Caco-2 (cell line): Measurements from ENCODE around the gene JPH3. TPM values are rescaled to one million over a fixed set of nuclear protein-coding genes. Genes with fewer than 3 reads are reported as not detected.

Source experiments
- BruUV-seq: library from RNA; stranded (reverse); fragments of 400-500 nt; replicated peaks from 2 replicates; lab custom pipeline; 2021; lab: Mats Ljungman, UMichigan
- CTCF ChIA-PET: fragments of 300-600 bp; sonication (Branson Sonifier 250); formaldehyde crosslinking; loops from one replicate; lab custom pipeline; 2022; ENCODE audit warnings: antibody characterized with exemption; lab: Charles Lee
- POLR2A ChIA-PET: fragments of 300-600 bp; sonication (Branson Sonifier 250); formaldehyde crosslinking; loops from one replicate; lab custom pipeline; 2022; ENCODE audit warnings: antibody characterized with exemption; lab: Charles Lee
- DNase-seq, 2 experiments: peaks; one replicate each; pipeline versions ENCODE4 v3.0.0 to v3.0.0-alpha.2; 2020 to 2022
- H3K27me3 ChIP-seq: replicated peaks from 2 replicates; pipeline ENCODE4 v1.6.0; 2011; ENCODE audit warnings: low read length; ENCODE audit not compliant: control insufficient read depth, insufficient read depth
- H3K36me3 ChIP-seq: 2 replicates; pipeline ENCODE4 v1.5.1; 2011; ENCODE audit warnings: low read length; ENCODE audit not compliant: control insufficient read depth, insufficient read depth
- H3K4me1 ChIP-seq: fragments of 250-450 bp; sonication (Bioruptor Pico); 2 replicates; pipeline ENCODE4 v1.5.1; 2020; ENCODE audit warnings: mild to moderate bottlenecking
- H3K4me3 ChIP-seq: 2 replicates; pipeline ENCODE4 v1.5.1; 2011; ENCODE audit warnings: low read depth, mild to moderate bottlenecking, control low read depth, low read length
- H3K9me3 ChIP-seq: fragments of 250-450 bp; sonication (Bioruptor Pico); 2 replicates; pipeline ENCODE4 v1.5.1; 2020; ENCODE audit warnings: mild to moderate bottlenecking, moderate library complexity
- H3K27ac Mint-ChIP-seq: one replicate; pipeline ENCODE4 v1.8.0; 2022; ENCODE audit warnings: mixed read lengths; ENCODE audit not compliant: unreplicated experiment
- H3K27me3 Mint-ChIP-seq: one replicate; pipeline ENCODE4 v1.8.0; 2022; ENCODE audit warnings: mixed read lengths; ENCODE audit not compliant: insufficient read depth, unreplicated experiment
- H3K36me3 Mint-ChIP-seq: one replicate; pipeline ENCODE4 v1.8.0; 2022; ENCODE audit warnings: mild to moderate bottlenecking, mixed read lengths; ENCODE audit not compliant: insufficient read depth, unreplicated experiment
- H3K4me1 Mint-ChIP-seq: one replicate; pipeline ENCODE4 v1.8.0; 2022; ENCODE audit warnings: low read depth, mixed read lengths; ENCODE audit not compliant: unreplicated experiment
- H3K4me3 Mint-ChIP-seq: one replicate; pipeline ENCODE4 v1.8.0; 2022; ENCODE audit warnings: mild to moderate bottlenecking, moderate library complexity, mixed read lengths; ENCODE audit not compliant: unreplicated experiment
- H3K9me3 Mint-ChIP-seq: one replicate; pipeline ENCODE4 v1.8.0; 2022; ENCODE audit warnings: mixed read lengths; ENCODE audit not compliant: unreplicated experiment
- intact Hi-C: fragments of 100-400 bp; cut with micrococcal nuclease; formaldehyde crosslinking; loops from one replicate; pipeline ENCODE4 v1.10.0; 2022; ENCODE audit not compliant: unreplicated experiment
- total RNA-seq: library from RNA; stranded (reverse); gene quantifications from 2 replicates; pipeline ENCODE4 v1.2.3, GENCODE V29; 2022
- TF ChIP-seq, protein P1 (sequence below), 2 experiments: fragments of 200-600 bp in 1 of 2; IDR thresholded peaks; 1 replicate in 1 of 2; 2 replicates in 1 of 2; pipeline versions ENCODE4 v1.5.1 to v1.8.0; 2011 to 2022; ENCODE audit warnings: antibody characterized with exemption in 1 of 2, control low read depth in 1 of 2, inconsistent platforms in 1 of 2, low read depth in 1 of 2, low read length in 1 of 2, mild to moderate bottlenecking in 1 of 2, moderate library complexity in 1 of 2; ENCODE audit not compliant: insufficient read depth in 1 of 2, severe bottlenecking in 1 of 2, unreplicated experiment in 1 of 2

The JPH3 gene
- total RNA-seq, 1 experiment from 2014 or later: 4.8 TPM

DNA sequence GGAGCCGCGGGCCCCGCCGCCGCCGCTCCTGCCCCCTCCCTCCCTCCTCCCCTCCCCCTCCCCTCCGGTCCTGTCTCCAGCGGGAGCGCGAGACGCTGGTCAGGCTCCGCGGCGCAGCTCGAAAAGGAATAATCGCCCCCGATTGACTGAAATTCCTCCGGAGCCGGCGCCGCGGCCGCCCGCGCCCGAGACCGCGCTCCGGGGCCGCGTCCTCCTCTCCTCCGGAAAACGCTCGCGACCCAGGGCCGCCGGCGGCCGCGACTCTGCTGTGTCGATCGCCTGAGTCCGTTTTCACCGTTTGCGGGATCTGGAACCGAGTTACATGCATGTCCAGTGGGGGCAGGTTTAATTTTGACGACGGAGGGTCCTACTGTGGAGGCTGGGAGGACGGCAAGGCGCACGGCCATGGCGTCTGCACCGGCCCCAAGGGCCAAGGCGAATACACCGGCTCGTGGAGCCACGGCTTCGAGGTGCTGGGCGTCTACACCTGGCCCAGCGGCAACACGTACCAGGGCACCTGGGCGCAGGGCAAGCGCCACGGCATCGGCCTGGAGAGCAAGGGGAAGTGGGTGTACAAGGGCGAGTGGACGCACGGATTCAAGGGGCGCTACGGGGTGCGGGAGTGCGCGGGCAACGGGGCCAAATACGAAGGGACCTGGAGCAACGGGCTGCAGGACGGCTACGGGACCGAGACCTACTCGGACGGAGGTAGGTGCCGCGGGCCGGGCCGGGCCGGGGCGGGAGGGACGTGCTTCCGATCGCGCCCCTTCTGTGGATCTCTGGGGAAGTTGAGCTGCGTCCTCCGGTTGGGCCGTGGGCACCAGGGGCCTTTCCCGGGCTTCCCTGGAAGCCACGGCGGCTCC lies 744 bp downstream of the JPH3 start:
- Histone ChIP-seq H3K4me3 (peak overlapping the region; percentile 60), H3K4me1 (peaks cover 8% of the 10 kb centered on the region), H3K36me3 (no peaks in the 10 kb centered on the region), H3K27me3 (peaks cover 11% of the 10 kb centered on the region), H3K9me3 (no peaks in the 10 kb centered on the region)
- POLR2A ChIA-PET: interaction anchor here (0.5 kb wide), 1 partner anchor 198 kb away, joined by 3 read pairs; no protein-coding TSS in a partner anchor
- Mint-ChIP-seq H3K36me3 (no peaks in the 10 kb centered on the region), H3K27ac (no peak overlapping the region), H3K9me3 (no peaks in the 10 kb centered on the region), H3K4me3 (peak overlapping the region; percentile 77), H3K4me1 (peaks cover 5% of the 10 kb centered on the region), H3K27me3 (peaks cover 22% of the 10 kb centered on the region)
- CTCF ChIA-PET: interaction anchor here (0.7 to 1.4 kb wide), 2 partner anchors 14 to 1293 kb away, joined by 3 to 5 read pairs; no protein-coding TSS in a partner anchor
- peak in 1 of 2 experiments; percentile 24 for DNase-seq
- intact Hi-C loops: no loop called here
- no TSS peak for BruUV-seq
- TF ChIP-seq, protein P1, sequence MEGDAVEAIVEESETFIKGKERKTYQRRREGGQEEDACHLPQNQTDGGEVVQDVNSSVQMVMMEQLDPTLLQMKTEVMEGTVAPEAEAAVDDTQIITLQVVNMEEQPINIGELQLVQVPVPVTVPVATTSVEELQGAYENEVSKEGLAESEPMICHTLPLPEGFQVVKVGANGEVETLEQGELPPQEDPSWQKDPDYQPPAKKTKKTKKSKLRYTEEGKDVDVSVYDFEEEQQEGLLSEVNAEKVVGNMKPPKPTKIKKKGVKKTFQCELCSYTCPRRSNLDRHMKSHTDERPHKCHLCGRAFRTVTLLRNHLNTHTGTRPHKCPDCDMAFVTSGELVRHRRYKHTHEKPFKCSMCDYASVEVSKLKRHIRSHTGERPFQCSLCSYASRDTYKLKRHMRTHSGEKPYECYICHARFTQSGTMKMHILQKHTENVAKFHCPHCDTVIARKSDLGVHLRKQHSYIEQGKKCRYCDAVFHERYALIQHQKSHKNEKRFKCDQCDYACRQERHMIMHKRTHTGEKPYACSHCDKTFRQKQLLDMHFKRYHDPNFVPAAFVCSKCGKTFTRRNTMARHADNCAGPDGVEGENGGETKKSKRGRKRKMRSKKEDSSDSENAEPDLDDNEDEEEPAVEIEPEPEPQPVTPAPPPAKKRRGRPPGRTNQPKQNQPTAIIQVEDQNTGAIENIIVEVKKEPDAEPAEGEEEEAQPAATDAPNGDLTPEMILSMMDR (IDR thresholded peaks at IDR 0.05; ENCODE audit: insufficient read depth in 1 of 2, low read depth in 1 of 2, low read length in 1 of 2, severe bottlenecking in 1 of 2, unreplicated experiment in 1 of 2): no peak

DNA sequence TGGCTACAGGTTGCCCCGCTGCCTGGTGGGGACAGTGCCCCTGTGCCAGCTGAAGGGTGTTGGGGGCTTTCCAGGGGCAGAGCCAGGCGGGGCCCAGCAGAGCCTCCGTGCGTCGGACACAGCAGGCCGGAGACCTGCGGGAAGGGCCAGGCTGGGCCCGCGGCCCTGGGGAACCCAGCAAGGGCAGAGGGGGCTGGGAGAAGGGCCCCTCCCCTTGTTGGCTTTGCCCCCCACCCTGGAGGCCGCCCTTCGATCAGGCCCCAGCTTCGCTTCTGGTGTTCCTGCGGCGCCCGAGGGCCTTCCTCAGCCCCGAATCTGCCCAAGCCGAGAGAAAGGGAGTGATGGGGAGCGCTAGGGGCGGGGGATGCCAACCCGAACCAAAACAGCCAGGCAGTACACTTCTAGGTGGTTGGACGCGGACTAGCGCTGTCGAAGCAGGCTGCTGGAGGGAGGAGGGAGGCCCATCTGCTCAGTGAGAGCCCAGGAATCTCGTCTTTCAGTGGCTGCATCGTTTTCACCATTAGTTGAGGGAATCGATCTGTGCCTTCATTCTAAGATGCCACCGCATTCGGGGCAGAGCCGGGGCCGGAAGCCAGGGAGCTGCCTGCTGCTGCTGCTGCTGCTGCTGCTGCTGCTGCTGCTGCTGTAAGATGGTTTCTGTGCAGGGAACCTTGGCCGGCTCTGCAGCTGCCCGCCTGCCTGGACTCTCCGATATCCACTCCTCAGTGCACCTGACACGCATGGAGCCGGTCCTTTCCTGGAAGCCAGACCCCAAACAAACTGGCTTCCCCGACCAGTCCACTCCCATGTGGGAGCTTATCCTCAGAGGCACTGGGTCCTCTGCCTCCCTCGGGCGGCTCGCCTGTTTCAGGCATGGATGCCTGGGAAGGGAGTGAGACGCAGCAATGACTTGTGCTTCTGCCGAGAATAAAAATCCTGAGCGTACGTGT lies 1.7 kb downstream of the JPH3 start:
- intact Hi-C loops: no loop called here
- Histone ChIP-seq H3K4me1 (peaks cover 8% of the 10 kb centered on the region), H3K9me3 (no peaks in the 10 kb centered on the region), H3K36me3 (no peaks in the 10 kb centered on the region), H3K4me3 (no peak overlapping the region), H3K27me3 (peaks cover 11% of the 10 kb centered on the region)
- BruUV-seq: no TSS peak
- H3K4me3 Mint-ChIP-seq: peak overlapping the region; percentile 49
- no peak overlapping the region for H3K27ac Mint-ChIP-seq
- no peak for DNase-seq
- H3K27me3 Mint-ChIP-seq: peaks cover 26% of the 10 kb centered on the region
- ChIA-PET POLR2A (no interaction called here), CTCF (interaction anchor here (1.2 to 1.4 kb wide), 2 partner anchors 15 to 32 kb away, joined by 3 read pairs; no protein-coding TSS in a partner anchor)
- TF ChIP-seq, protein P1 (IDR thresholded peaks at IDR 0.05; ENCODE audit: insufficient read depth in 1 of 2, low read depth in 1 of 2, low read length in 1 of 2, severe bottlenecking in 1 of 2, unreplicated experiment in 1 of 2): no peak
- peaks cover 5% of the 10 kb centered on the region for H3K4me1 Mint-ChIP-seq
- H3K9me3 Mint-ChIP-seq: no peaks in the 10 kb centered on the region
- no peaks in the 10 kb centered on the region for H3K36me3 Mint-ChIP-seq

DNA sequence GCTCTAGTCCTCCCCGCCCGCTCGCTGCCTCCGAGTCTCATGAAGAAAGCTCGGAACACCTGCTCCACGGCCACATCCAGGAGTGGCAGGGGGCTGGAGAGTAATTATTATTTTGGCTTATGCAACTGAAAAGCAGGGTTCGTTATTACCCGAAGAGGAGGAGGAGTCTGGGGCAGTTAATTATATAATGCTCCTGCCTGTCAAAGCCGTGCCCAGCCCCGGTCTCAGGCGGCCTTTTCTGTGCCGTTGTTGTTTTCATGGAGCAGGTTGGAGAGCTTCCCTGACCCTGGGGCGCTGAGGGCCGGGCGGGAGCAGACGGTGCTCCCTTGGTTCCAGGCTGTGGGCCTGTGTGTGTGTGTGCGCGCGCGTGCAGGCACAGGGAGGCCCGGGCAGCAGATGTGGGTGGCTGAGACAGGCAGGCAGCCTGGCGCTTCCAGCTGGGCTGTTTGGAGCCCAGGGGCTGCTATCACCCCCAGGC lies 2.4 kb downstream of the JPH3 start:
- H3K27ac Mint-ChIP-seq: no peak overlapping the region
- H3K27me3 ChIP-seq: peaks cover 8% of the 10 kb centered on the region
- no peaks in the 10 kb centered on the region for H3K36me3 Mint-ChIP-seq
- H3K4me1 Mint-ChIP-seq: peaks cover 5% of the 10 kb centered on the region
- no TSS peak for BruUV-seq
- TF ChIP-seq, protein P1 (IDR thresholded peaks at IDR 0.05; ENCODE audit: insufficient read depth in 1 of 2, low read depth in 1 of 2, low read length in 1 of 2, severe bottlenecking in 1 of 2, unreplicated experiment in 1 of 2): no peak
- H3K27me3 Mint-ChIP-seq: peaks cover 26% of the 10 kb centered on the region
- intact Hi-C loops: no loop called here
- no peaks in the 10 kb centered on the region for H3K9me3 Mint-ChIP-seq
- peak overlapping the region; percentile 49 for H3K4me3 Mint-ChIP-seq
- POLR2A ChIA-PET: no interaction called here
- CTCF ChIA-PET: interaction anchor here (1.2 to 1.4 kb wide), 2 partner anchors 16 to 31 kb away, joined by 3 read pairs; no protein-coding TSS in a partner anchor
- no peak for DNase-seq
- no peaks in the 10 kb centered on the region for H3K36me3 ChIP-seq
- no peak overlapping the region for H3K4me3 ChIP-seq
- H3K4me1 ChIP-seq: peaks cover 8% of the 10 kb centered on the region
- no peaks in the 10 kb centered on the region for H3K9me3 ChIP-seq
